GM13977 (cell line): ENCODE measurements around the gene PHACTR1.
"Not testable (repeated sequence)": the region's sequence is repeated elsewhere in the genome, so short reads cannot be mapped to it uniquely, and the experiment has no call there.

Source experiments
- DNase-seq: peaks from one replicate; pipeline ENCODE4 v3.0.0; 2012; ENCODE audit warnings: low spot score
- CTCF ChIP-seq: IDR thresholded peaks from 2 replicates; pipeline ENCODE4 v1.5.1; 2012; ENCODE audit warnings: mild to moderate bottlenecking, control low read depth; ENCODE audit not compliant: insufficient read depth; ENCODE audit errors: extremely low read depth, missing control alignments
- in situ Hi-C: fragments of 300-500 bp; cut with MboI; formaldehyde crosslinking; loops from one replicate; pipeline ENCODE4 v1.12.0; 2022; ENCODE audit warnings: low sequenced_read_pairs, low pct_unique_long_range_greater_than_20kb, mixed read lengths, inconsistent platforms; ENCODE audit not compliant: unreplicated experiment

PHACTR1 gene

GRCh38 chr6:13156381-13156780, 439.8 kb downstream of the PHACTR1 start:
- in situ Hi-C loops = no loop called here
- DNase-seq = no peak

GRCh38 chr6:13157293-13157692, 440.7 kb downstream of the PHACTR1 start:
- TF ChIP-seq CTCF = no peak
- in situ Hi-C loops = no loop called here

More at GRCh38 chr6:13156381-13156780, 439.8 kb downstream of the PHACTR1 start:
- no peak for TF ChIP-seq CTCF

GRCh38 chr6:13159300-13159699, 442.7 kb downstream of the PHACTR1 start:
- DNase-seq = no peak
- no peak for TF ChIP-seq CTCF

More at GRCh38 chr6:13157293-13157692, 440.7 kb downstream of the PHACTR1 start:
- DNase-seq = no peak

GRCh38 chr6:13159822-13160221, 443.3 kb downstream of the PHACTR1 start:
- DNase-seq, in situ Hi-C loops: not testable (repeated sequence)

More at GRCh38 chr6:13159300-13159699, 442.7 kb downstream of the PHACTR1 start:
- in situ Hi-C loops = no loop called here

GRCh38 chr6:13163161-13163944, 446.8 kb downstream of the PHACTR1 start:
- DNase-seq = no peak
- TF ChIP-seq CTCF = no peak
- in situ Hi-C loops = no loop called here

- no peak for TF ChIP-seq CTCF
- DNase-seq = no peak
- in situ Hi-C loops = no loop called here
Measured at GRCh38 chr6:13164291-13164690, 447.7 kb downstream of the PHACTR1 start.

- in situ Hi-C loops = no loop called here
- no peak for DNase-seq
- no peak for TF ChIP-seq CTCF
Measured at GRCh38 chr6:13165502-13166172, 449.1 kb downstream of the PHACTR1 start.
